ENCODE results near the gene COL28A1.

COL28A1 gene

GRCh38 chr7:7438851-7439250 is 96.8 kb downstream of the COL28A1 start:
- Histone ChIP-seq H3K36me3 (ENCODE audit: low read length) (no peaks in the 10 kb centered on the region), H3K9ac (ENCODE audit: low read length) (no peak overlapping the region), H3K79me2 (ENCODE audit: insufficient read depth, low read length) (no peaks in the 10 kb centered on the region), H3K27ac (ENCODE audit: low read depth, low read length) (no peak overlapping the region), H2AFZ (ENCODE audit: low read depth, low read length, severe bottlenecking) (no peak overlapping the region), H3K4me3 (ENCODE audit: insufficient read depth, low read length, poor library complexity, severe bottlenecking) (no peak overlapping the region), H3K9me3 (ENCODE audit: insufficient read depth, low read length) (no peaks in the 10 kb centered on the region), H3K9me2 (replicated peaks; ENCODE audit: insufficient read depth, low read length) (no peaks in the 10 kb centered on the region), H3F3A (ENCODE audit: insufficient read depth) (no peaks in the 10 kb centered on the region), H3K27me3 (ENCODE audit: low read length) (no peaks in the 10 kb centered on the region), H4K20me1 (ENCODE audit: low read depth, low read length) (no peaks in the 10 kb centered on the region), H3K4me2 (ENCODE audit: low read depth, low read length, poor library complexity, severe bottlenecking) (no peak overlapping the region)
- no peak for TF ChIP-seq CTCF (IDR thresholded peaks at IDR 0.05; ENCODE audit: insufficient read depth, low read length, poor library complexity, severe bottlenecking)
- TF ChIP-seq EZH2phosphoT487 (conservative IDR thresholded peaks at IDR 0.05; ENCODE audit: low read length), result no peak

GRCh38 chr7:7435978-7436377 is 99.7 kb downstream of the COL28A1 start:
- H3K36me3 ChIP-seq (ENCODE audit: low read length), result no peaks in the 10 kb centered on the region
- H3K9me2 ChIP-seq (replicated peaks; ENCODE audit: insufficient read depth, low read length), result no peaks in the 10 kb centered on the region
- H4K20me1 ChIP-seq (ENCODE audit: low read depth, low read length), result no peaks in the 10 kb centered on the region
- H3K9ac ChIP-seq (ENCODE audit: low read length), result no peak overlapping the region
- no peaks in the 10 kb centered on the region for H3K79me2 ChIP-seq (ENCODE audit: insufficient read depth, low read length)
- H3K27me3 ChIP-seq (ENCODE audit: low read length), result no peaks in the 10 kb centered on the region
- no peaks in the 10 kb centered on the region for H3K9me3 ChIP-seq (ENCODE audit: insufficient read depth, low read length)
- H3K4me2 ChIP-seq (ENCODE audit: low read depth, low read length, poor library complexity, severe bottlenecking), result no peak overlapping the region
- no peak for TF ChIP-seq CTCF (IDR thresholded peaks at IDR 0.05; ENCODE audit: insufficient read depth, low read length, poor library complexity, severe bottlenecking)
- no peak for TF ChIP-seq EZH2phosphoT487 (conservative IDR thresholded peaks at IDR 0.05; ENCODE audit: low read length)
- H2AFZ ChIP-seq (ENCODE audit: low read depth, low read length, severe bottlenecking), result no peak overlapping the region
- no peak overlapping the region for H3K27ac ChIP-seq (ENCODE audit: low read depth, low read length)
- no peak overlapping the region for H3K4me3 ChIP-seq (ENCODE audit: insufficient read depth, low read length, poor library complexity, severe bottlenecking)
- no peaks in the 10 kb centered on the region for H3F3A ChIP-seq (ENCODE audit: insufficient read depth)

GRCh38 chr7:7434329-7434728 is 101.3 kb downstream of the COL28A1 start:
- Histone ChIP-seq H3K9me3 (ENCODE audit: insufficient read depth, low read length) (no peaks in the 10 kb centered on the region), H3K9ac (ENCODE audit: low read length) (no peak overlapping the region), H3K27ac (ENCODE audit: low read depth, low read length) (no peak overlapping the region), H3K4me3 (ENCODE audit: insufficient read depth, low read length, poor library complexity, severe bottlenecking) (no peak overlapping the region), H2AFZ (ENCODE audit: low read depth, low read length, severe bottlenecking) (no peak overlapping the region), H3K4me2 (ENCODE audit: low read depth, low read length, poor library complexity, severe bottlenecking) (no peak overlapping the region), H3K9me2 (replicated peaks; ENCODE audit: insufficient read depth, low read length) (no peaks in the 10 kb centered on the region), H3F3A (ENCODE audit: insufficient read depth) (no peaks in the 10 kb centered on the region), H3K79me2 (ENCODE audit: insufficient read depth, low read length) (no peaks in the 10 kb centered on the region), H4K20me1 (ENCODE audit: low read depth, low read length) (no peaks in the 10 kb centered on the region), H3K36me3 (ENCODE audit: low read length) (no peaks in the 10 kb centered on the region), H3K27me3 (ENCODE audit: low read length) (no peaks in the 10 kb centered on the region)
- TF ChIP-seq CTCF (IDR thresholded peaks at IDR 0.05; ENCODE audit: insufficient read depth, low read length, poor library complexity, severe bottlenecking) (no peak), EZH2phosphoT487 (conservative IDR thresholded peaks at IDR 0.05; ENCODE audit: low read length) (no peak)

Data from SU-DHL-6 (cell line).